SK-N-MC (cell line): Measurements from ENCODE around the gene CCDC15.

Source experiments
- EZH2 ChIP-seq: fragments of 200-600 bp; sonication (generic); IDR thresholded peaks from one replicate; pipeline ENCODE4 v1.6.1; 2017; ENCODE audit warnings: antibody characterized with exemption
- POLR2AphosphoS5 ChIP-seq: IDR thresholded peaks from 2 replicates; pipeline ENCODE4 v1.6.1; 2012; ENCODE audit warnings: mild to moderate bottlenecking, low read depth, low read length, borderline replicate concordance

- TF ChIP-seq POLR2AphosphoS5 (no peak), EZH2 (no peak)
These were observed 3.2 kb upstream of the CCDC15 start for GRCh38 chr11:124950601-124951330.
